NCI-H187 (cell line): Measurements from ENCODE around the gene C20orf202.
"Not testable (repeated sequence)": the region's sequence is repeated elsewhere in the genome, so short reads cannot be mapped to it uniquely, and the experiment has no call there.

Experiments
- DNase-seq, 2 experiments: peaks; one replicate each; lab custom pipeline; 2025; lab: John Stamatoyannopoulos, UW

C20orf202 gene

GRCh38 chr20:1247689-1248088 is 44.4 kb downstream of the C20orf202 start:
- DNase-seq: no peak

DNA sequence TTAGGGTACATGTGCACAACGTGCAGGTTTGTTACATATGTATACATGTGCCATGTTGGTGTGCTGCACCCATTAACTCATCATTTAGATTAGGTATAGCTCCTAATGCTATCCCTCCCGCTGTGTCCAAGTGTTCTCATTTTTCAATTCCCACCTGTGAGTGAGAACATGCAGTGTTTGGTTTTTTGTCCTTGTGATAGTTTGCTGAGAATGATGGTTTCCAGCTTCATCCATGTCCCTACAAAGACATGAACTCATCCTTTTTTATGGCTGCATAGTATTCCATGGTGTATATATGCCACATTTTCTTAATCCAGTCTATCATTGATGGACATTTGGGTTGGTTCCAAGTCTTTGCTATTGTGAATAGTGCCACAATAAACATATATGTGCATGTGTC is 47.0 kb downstream of the C20orf202 start:
- DNase-seq: not testable (repeated sequence)

DNA sequence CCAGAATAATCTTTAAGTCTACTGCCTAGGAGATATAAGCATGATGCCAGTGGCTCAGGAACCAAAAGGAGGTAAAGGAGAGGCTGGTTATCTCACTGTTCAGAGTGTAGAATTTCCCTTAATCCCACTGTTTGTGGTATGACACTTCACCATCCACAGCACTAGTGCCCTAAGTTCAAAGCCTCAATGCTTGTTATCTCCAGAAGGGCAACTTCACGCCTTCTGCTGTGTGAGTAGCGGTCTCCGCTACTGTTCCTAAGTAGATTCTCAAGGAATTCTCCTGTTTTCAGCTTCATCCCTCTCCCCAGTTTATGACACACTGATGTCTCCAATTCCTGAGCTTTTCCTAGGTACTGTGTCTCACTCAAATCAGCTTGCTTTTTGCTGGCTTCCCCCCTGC is 49.2 kb downstream of the C20orf202 start:
- no peak for DNase-seq

GRCh38 chr20:1254254-1254653 is 51.0 kb downstream of the C20orf202 start:
- no peak for DNase-seq

GRCh38 chr20:1255675-1256074 is 52.4 kb downstream of the C20orf202 start:
- DNase-seq: no peak
